Adipocyte (in vitro differentiated cells): Measurements from ENCODE around the gene RPS6KA2.
A peak's percentile ranks its signal among the peaks of the same experiment; 100 is the strongest.

Source experiments
- DNase-seq: peaks from one replicate; pipeline ENCODE4 v3.0.0-alpha.2; 2015; ENCODE audit warnings: low read depth
- H3K27me3 ChIP-seq: replicated peaks from 2 replicates; pipeline ENCODE4 v1.7.0; 2013; ENCODE audit warnings: mild to moderate bottlenecking, low read length, moderate library complexity; ENCODE audit not compliant: control insufficient read depth, insufficient read depth
- H3K36me3 ChIP-seq: 2 replicates; pipeline ENCODE4 v1.7.0; 2013; ENCODE audit warnings: low read length, mild to moderate bottlenecking, moderate library complexity; ENCODE audit not compliant: control insufficient read depth, insufficient read depth, severe bottlenecking
- H3K4me1 ChIP-seq: 2 replicates; pipeline ENCODE4 v1.7.0; 2013; ENCODE audit warnings: mild to moderate bottlenecking, low read length, moderate library complexity; ENCODE audit not compliant: control insufficient read depth, insufficient read depth
- H3K4me3 ChIP-seq: 2 replicates; pipeline ENCODE4 v1.7.0; 2013; ENCODE audit warnings: mild to moderate bottlenecking, low read length, moderate library complexity
- H3K9ac ChIP-seq: 2 replicates; pipeline ENCODE4 v1.7.0; 2013; ENCODE audit warnings: mild to moderate bottlenecking, low read length, moderate library complexity
- H3K9me3 ChIP-seq: 2 replicates; pipeline ENCODE4 v1.7.0; 2013; ENCODE audit warnings: mild to moderate bottlenecking, low read length, moderate library complexity; ENCODE audit not compliant: control insufficient read depth

Gene RPS6KA2

GRCh38 chr6:166478782-166479592 lies 148.1 kb downstream of the RPS6KA2 start:
- Histone ChIP-seq H3K36me3 (peaks cover 50% of the 10 kb centered on the region), H3K9me3 (no peaks in the 10 kb centered on the region)
- no peak for DNase-seq

GRCh38 chr6:166477647-166478365 lies 149.2 kb downstream of the RPS6KA2 start:
- H3K9ac ChIP-seq, result no peak overlapping the region
- H3K9me3 ChIP-seq, result no peaks in the 10 kb centered on the region
- H3K4me1 ChIP-seq, result no peaks in the 10 kb centered on the region
- H3K36me3 ChIP-seq, result peaks cover 42% of the 10 kb centered on the region
- DNase-seq, result no peak
- H3K4me3 ChIP-seq, result no peak overlapping the region
- H3K27me3 ChIP-seq, result no peaks in the 10 kb centered on the region

More at GRCh38 chr6:166478782-166479592, 148.1 kb downstream of the RPS6KA2 start:
- Histone ChIP-seq H3K4me1 (no peaks in the 10 kb centered on the region), H3K27me3 (no peaks in the 10 kb centered on the region), H3K9ac (no peak overlapping the region), H3K4me3 (no peak overlapping the region)

GRCh38 chr6:166476634-166477215 lies 150.3 kb downstream of the RPS6KA2 start:
- H3K27me3 ChIP-seq, result no peaks in the 10 kb centered on the region
- no peak overlapping the region for H3K9ac ChIP-seq
- H3K4me1 ChIP-seq, result no peaks in the 10 kb centered on the region
- DNase-seq, result no peak
- H3K4me3 ChIP-seq, result no peak overlapping the region
- no peaks in the 10 kb centered on the region for H3K9me3 ChIP-seq
- peaks cover 41% of the 10 kb centered on the region for H3K36me3 ChIP-seq

- no peak overlapping the region for H3K9ac ChIP-seq
- peaks cover 35% of the 10 kb centered on the region for H3K36me3 ChIP-seq
These were observed 150.9 kb downstream of the RPS6KA2 start for GRCh38 chr6:166476061-166476591.

GRCh38 chr6:166474721-166475565 lies 152.1 kb downstream of the RPS6KA2 start:
- H3K9me3 ChIP-seq, result no peaks in the 10 kb centered on the region
- no peaks in the 10 kb centered on the region for H3K4me1 ChIP-seq
- no peaks in the 10 kb centered on the region for H3K27me3 ChIP-seq
- peaks cover 33% of the 10 kb centered on the region for H3K36me3 ChIP-seq
- H3K4me3 ChIP-seq, result no peak overlapping the region
- peak; percentile 17 for DNase-seq
- H3K9ac ChIP-seq, result no peak overlapping the region

More at GRCh38 chr6:166476061-166476591, 150.9 kb downstream of the RPS6KA2 start:
- Histone ChIP-seq H3K9me3 (no peaks in the 10 kb centered on the region), H3K27me3 (no peaks in the 10 kb centered on the region), H3K4me3 (no peak overlapping the region), H3K4me1 (no peaks in the 10 kb centered on the region)
- DNase-seq, result no peak

- DNase-seq, result no peak
- Histone ChIP-seq H3K27me3 (no peaks in the 10 kb centered on the region), H3K9me3 (no peaks in the 10 kb centered on the region), H3K36me3 (peaks cover 30% of the 10 kb centered on the region), H3K4me1 (no peaks in the 10 kb centered on the region), H3K4me3 (no peak overlapping the region), H3K9ac (no peak overlapping the region)
These were observed 153.0 kb downstream of the RPS6KA2 start for GRCh38 chr6:166473886-166474571.

GRCh38 chr6:166472636-166473035 lies 154.4 kb downstream of the RPS6KA2 start:
- no peaks in the 10 kb centered on the region for H3K9me3 ChIP-seq
- no peak overlapping the region for H3K9ac ChIP-seq
- H3K27me3 ChIP-seq, result no peaks in the 10 kb centered on the region
- DNase-seq, result no peak
- no peaks in the 10 kb centered on the region for H3K4me1 ChIP-seq
- H3K36me3 ChIP-seq, result peaks cover 32% of the 10 kb centered on the region
- H3K4me3 ChIP-seq, result no peak overlapping the region

- H3K9ac ChIP-seq, result no peak overlapping the region
- no peak overlapping the region for H3K4me3 ChIP-seq
- H3K4me1 ChIP-seq, result no peaks in the 10 kb centered on the region
- no peaks in the 10 kb centered on the region for H3K9me3 ChIP-seq
- no peaks in the 10 kb centered on the region for H3K27me3 ChIP-seq
- H3K36me3 ChIP-seq, result peaks cover 31% of the 10 kb centered on the region
- no peak for DNase-seq
These were observed 155.2 kb downstream of the RPS6KA2 start for GRCh38 chr6:166471797-166472260.

GRCh38 chr6:166470863-166471410 lies 156.1 kb downstream of the RPS6KA2 start:
- H3K9me3 ChIP-seq, result no peaks in the 10 kb centered on the region
- H3K4me1 ChIP-seq, result peaks cover 5% of the 10 kb centered on the region
- H3K36me3 ChIP-seq, result peaks cover 29% of the 10 kb centered on the region
- no peaks in the 10 kb centered on the region for H3K27me3 ChIP-seq
- DNase-seq, result no peak
- no peak overlapping the region for H3K4me3 ChIP-seq
- H3K9ac ChIP-seq, result no peak overlapping the region
